T-helper 2 cell treated with Interferon-gamma antibody and Interleukin-4, amounts not matched to agents 5 μg/mL and 100 μg/mL, for 36 hours (primary cell): ENCODE data around the gene VARS2.

Source experiments
- DNase-seq: peaks from one replicate; pipeline ENCODE4 v3.0.0; 2021; ENCODE audit warnings: low spot score
- H3K27ac Mint-ChIP-seq: one replicate; pipeline ENCODE4 v1.8.0; 2021; ENCODE audit warnings: mild to moderate bottlenecking, mixed read lengths
- H3K27me3 Mint-ChIP-seq: one replicate; pipeline ENCODE4 v1.8.0; 2021; ENCODE audit warnings: low read depth, mixed read lengths
- H3K36me3 Mint-ChIP-seq: one replicate; pipeline ENCODE4 v1.8.0; 2021; ENCODE audit warnings: low read depth, mixed read lengths
- H3K4me1 Mint-ChIP-seq: one replicate; pipeline ENCODE4 v1.8.0; 2021; ENCODE audit warnings: low read depth, mixed read lengths
- H3K4me3 Mint-ChIP-seq: one replicate; pipeline ENCODE4 v1.8.0; 2022; ENCODE audit warnings: mild to moderate bottlenecking, moderate library complexity, mixed read lengths
- H3K9me3 Mint-ChIP-seq: one replicate; pipeline ENCODE4 v1.8.0; 2021; ENCODE audit warnings: mixed read lengths

The VARS2 gene

GRCh38 chr6:30889496-30889885, 24.5 kb upstream of the VARS2 start:
- DNase-seq: no peak
- H3K27me3 Mint-ChIP-seq: no peaks in the 10 kb centered on the region
- H3K36me3 Mint-ChIP-seq: no peaks in the 10 kb centered on the region
- no peaks in the 10 kb centered on the region for H3K9me3 Mint-ChIP-seq
- H3K27ac Mint-ChIP-seq: no peak overlapping the region
- peaks cover 9% of the 10 kb centered on the region for H3K4me1 Mint-ChIP-seq
- no peak overlapping the region for H3K4me3 Mint-ChIP-seq

- Mint-ChIP-seq H3K27me3 (no peaks in the 10 kb centered on the region), H3K4me1 (peaks cover 9% of the 10 kb centered on the region), H3K36me3 (no peaks in the 10 kb centered on the region), H3K9me3 (no peaks in the 10 kb centered on the region), H3K4me3 (no peak overlapping the region), H3K27ac (no peak overlapping the region)
- no peak for DNase-seq
Observed at GRCh38 chr6:30889921-30890645, 24.0 kb upstream of the VARS2 start.

GRCh38 chr6:30890646-30891449, 23.2 kb upstream of the VARS2 start:
- Mint-ChIP-seq H3K4me1 (peaks cover 3% of the 10 kb centered on the region), H3K36me3 (no peaks in the 10 kb centered on the region), H3K4me3 (no peak overlapping the region), H3K9me3 (no peaks in the 10 kb centered on the region), H3K27ac (no peak overlapping the region), H3K27me3 (no peaks in the 10 kb centered on the region)
- DNase-seq: no peak

- Mint-ChIP-seq H3K4me1 (no peaks in the 10 kb centered on the region), H3K9me3 (no peaks in the 10 kb centered on the region), H3K27ac (no peak overlapping the region), H3K36me3 (no peaks in the 10 kb centered on the region), H3K27me3 (no peaks in the 10 kb centered on the region), H3K4me3 (no peak overlapping the region)
- no peak for DNase-seq
Observed at GRCh38 chr6:30891450-30891723, 22.7 kb upstream of the VARS2 start.

GRCh38 chr6:30891816-30892538, 22.1 kb upstream of the VARS2 start:
- no peaks in the 10 kb centered on the region for H3K9me3 Mint-ChIP-seq
- H3K27ac Mint-ChIP-seq: no peak overlapping the region
- DNase-seq: no peak
- H3K4me1 Mint-ChIP-seq: no peaks in the 10 kb centered on the region
- no peaks in the 10 kb centered on the region for H3K36me3 Mint-ChIP-seq
- H3K4me3 Mint-ChIP-seq: no peak overlapping the region
- H3K27me3 Mint-ChIP-seq: no peaks in the 10 kb centered on the region

GRCh38 chr6:30893001-30893591, 20.9 kb upstream of the VARS2 start:
- no peak overlapping the region for H3K4me3 Mint-ChIP-seq
- H3K4me1 Mint-ChIP-seq: no peaks in the 10 kb centered on the region
- H3K9me3 Mint-ChIP-seq: no peaks in the 10 kb centered on the region
- no peak for DNase-seq
- no peaks in the 10 kb centered on the region for H3K27me3 Mint-ChIP-seq
- H3K27ac Mint-ChIP-seq: no peak overlapping the region
- H3K36me3 Mint-ChIP-seq: no peaks in the 10 kb centered on the region

GRCh38 chr6:30893666-30894065, 20.4 kb upstream of the VARS2 start:
- no peak overlapping the region for H3K4me3 Mint-ChIP-seq
- no peak for DNase-seq
- no peaks in the 10 kb centered on the region for H3K27me3 Mint-ChIP-seq
- H3K4me1 Mint-ChIP-seq: no peaks in the 10 kb centered on the region
- H3K36me3 Mint-ChIP-seq: no peaks in the 10 kb centered on the region
- H3K27ac Mint-ChIP-seq: no peak overlapping the region
- no peaks in the 10 kb centered on the region for H3K9me3 Mint-ChIP-seq

GRCh38 chr6:30894381-30894780, 19.7 kb upstream of the VARS2 start:
- H3K9me3 Mint-ChIP-seq: no peaks in the 10 kb centered on the region
- H3K27me3 Mint-ChIP-seq: no peaks in the 10 kb centered on the region
- H3K4me3 Mint-ChIP-seq: no peak overlapping the region
- H3K27ac Mint-ChIP-seq: no peak overlapping the region
- DNase-seq: no peak
- no peaks in the 10 kb centered on the region for H3K4me1 Mint-ChIP-seq
- H3K36me3 Mint-ChIP-seq: no peaks in the 10 kb centered on the region

GRCh38 chr6:30894935-30895334, 19.1 kb upstream of the VARS2 start:
- Mint-ChIP-seq H3K27me3 (no peaks in the 10 kb centered on the region), H3K36me3 (no peaks in the 10 kb centered on the region), H3K27ac (no peak overlapping the region), H3K4me1 (no peaks in the 10 kb centered on the region), H3K9me3 (no peaks in the 10 kb centered on the region), H3K4me3 (no peak overlapping the region)
- no peak for DNase-seq

GRCh38 chr6:30895343-30895742, 18.7 kb upstream of the VARS2 start:
- H3K27ac Mint-ChIP-seq: no peak overlapping the region

GRCh38 chr6:30896541-30896940, 17.5 kb upstream of the VARS2 start:
- H3K27me3 Mint-ChIP-seq: no peaks in the 10 kb centered on the region
- no peak overlapping the region for H3K27ac Mint-ChIP-seq
- no peak overlapping the region for H3K4me3 Mint-ChIP-seq
- no peaks in the 10 kb centered on the region for H3K4me1 Mint-ChIP-seq
- no peaks in the 10 kb centered on the region for H3K36me3 Mint-ChIP-seq
- H3K9me3 Mint-ChIP-seq: no peaks in the 10 kb centered on the region
- no peak for DNase-seq

More at GRCh38 chr6:30895343-30895742, 18.7 kb upstream of the VARS2 start:
- Mint-ChIP-seq H3K4me3 (no peak overlapping the region), H3K4me1 (no peaks in the 10 kb centered on the region), H3K27me3 (no peaks in the 10 kb centered on the region), H3K36me3 (no peaks in the 10 kb centered on the region), H3K9me3 (no peaks in the 10 kb centered on the region)
- no peak for DNase-seq

- Mint-ChIP-seq H3K4me1 (peaks cover 5% of the 10 kb centered on the region), H3K36me3 (no peaks in the 10 kb centered on the region), H3K4me3 (no peak overlapping the region), H3K27me3 (no peaks in the 10 kb centered on the region), H3K27ac (no peak overlapping the region), H3K9me3 (no peaks in the 10 kb centered on the region)
- DNase-seq: no peak
Observed at GRCh38 chr6:30897882-30898281, 16.2 kb upstream of the VARS2 start.

GRCh38 chr6:30898750-30899360, 15.2 kb upstream of the VARS2 start:
- H3K4me1 Mint-ChIP-seq: peaks cover 6% of the 10 kb centered on the region

More at GRCh38 chr6:30898750-30899360, 15.2 kb upstream of the VARS2 start:
- no peak for DNase-seq
- Mint-ChIP-seq H3K36me3 (no peaks in the 10 kb centered on the region), H3K27me3 (no peaks in the 10 kb centered on the region), H3K27ac (no peak overlapping the region), H3K9me3 (no peaks in the 10 kb centered on the region), H3K4me3 (no peak overlapping the region)
